ENCODE data around the gene ADAT3.
A peak's percentile ranks its signal among the peaks of the same experiment; 100 is the strongest.

The ADAT3 gene

GRCh38 chr19:1888385-1888784, 16.8 kb upstream of the ADAT3 start:
- Histone ChIP-seq H3K9ac (ENCODE audit: low read length) (no peak overlapping the region), H3K36me3 (ENCODE audit: insufficient read depth, low read length) (no peaks in the 10 kb centered on the region), H3K9me3 (ENCODE audit: low read length) (no peaks in the 10 kb centered on the region), H3K27me3 (ENCODE audit: control insufficient read depth in 1 of 2, insufficient read depth in 2 of 2, low read length in 2 of 2) (no peaks in the 10 kb centered on the region), H3K4me1 (ENCODE audit: insufficient read depth, low read length) (peaks cover 12% of the 10 kb centered on the region), H3K27ac (ENCODE audit: low read depth, low read length) (no peak overlapping the region), H3K4me3 (ENCODE audit: low read depth in 1 of 2, low read length in 2 of 2) (no peak overlapping the region)

- Histone ChIP-seq H3K9ac (ENCODE audit: low read length) (no peak overlapping the region), H3K4me3 (ENCODE audit: low read depth in 1 of 2, low read length in 2 of 2) (no peak overlapping the region), H3K27me3 (ENCODE audit: control insufficient read depth in 1 of 2, insufficient read depth in 2 of 2, low read length in 2 of 2) (no peaks in the 10 kb centered on the region), H3K36me3 (ENCODE audit: insufficient read depth, low read length) (no peaks in the 10 kb centered on the region), H3K4me1 (ENCODE audit: insufficient read depth, low read length) (no peaks in the 10 kb centered on the region), H3K9me3 (ENCODE audit: low read length) (no peaks in the 10 kb centered on the region), H3K27ac (ENCODE audit: low read depth, low read length) (no peak overlapping the region)
Observed at GRCh38 chr19:1889907-1890306, 15.3 kb upstream of the ADAT3 start.

- Histone ChIP-seq H3K27ac (ENCODE audit: low read depth, low read length) (no peak overlapping the region), H3K27me3 (ENCODE audit: control insufficient read depth in 1 of 2, insufficient read depth in 2 of 2, low read length in 2 of 2) (no peaks in the 10 kb centered on the region), H3K9ac (ENCODE audit: low read length) (no peak overlapping the region), H3K4me3 (ENCODE audit: low read depth in 1 of 2, low read length in 2 of 2) (no peak overlapping the region), H3K4me1 (ENCODE audit: insufficient read depth, low read length) (peaks cover 5% of the 10 kb centered on the region), H3K9me3 (ENCODE audit: low read length) (no peaks in the 10 kb centered on the region), H3K36me3 (ENCODE audit: insufficient read depth, low read length) (no peaks in the 10 kb centered on the region)
Observed at GRCh38 chr19:1893791-1894190, 11.4 kb upstream of the ADAT3 start.

- Histone ChIP-seq H3K9me3 (ENCODE audit: low read length) (no peaks in the 10 kb centered on the region), H3K27me3 (ENCODE audit: control insufficient read depth in 1 of 2, insufficient read depth in 2 of 2, low read length in 2 of 2) (no peaks in the 10 kb centered on the region), H3K4me1 (ENCODE audit: insufficient read depth, low read length) (peaks cover 5% of the 10 kb centered on the region), H3K9ac (ENCODE audit: low read length) (no peak overlapping the region), H3K36me3 (ENCODE audit: insufficient read depth, low read length) (no peaks in the 10 kb centered on the region), H3K27ac (ENCODE audit: low read depth, low read length) (no peak overlapping the region), H3K4me3 (ENCODE audit: low read depth in 1 of 2, low read length in 2 of 2) (no peak overlapping the region)
Observed at GRCh38 chr19:1896508-1896907, 8.7 kb upstream of the ADAT3 start.

DNA sequence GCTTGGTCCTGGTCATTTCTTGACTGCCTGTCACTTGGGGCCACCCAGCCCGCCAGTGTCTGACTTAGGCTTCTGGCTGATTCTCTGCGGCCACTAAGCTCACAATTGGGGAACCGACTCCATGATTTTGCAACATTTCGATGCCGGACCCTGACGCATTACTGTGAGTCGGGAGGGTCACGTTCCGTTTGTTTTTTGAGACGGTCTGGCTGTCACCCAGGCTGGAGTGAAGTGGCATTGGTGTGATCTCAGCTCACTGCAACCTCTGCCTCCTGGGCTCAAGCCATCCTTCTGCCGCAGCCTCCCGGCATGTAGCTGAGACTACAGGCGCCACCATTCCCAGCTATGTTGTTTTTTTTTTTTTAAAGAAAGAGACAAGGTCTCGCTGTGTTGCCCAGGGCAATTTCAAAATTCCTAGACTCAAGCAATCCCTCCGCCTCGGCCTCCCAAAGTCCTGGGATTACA, 3.2 kb upstream of the ADAT3 start:
- H3K36me3 ChIP-seq (ENCODE audit: insufficient read depth, low read length) = no peaks in the 10 kb centered on the region
- H3K9me3 ChIP-seq (ENCODE audit: low read length) = no peaks in the 10 kb centered on the region
- no peaks in the 10 kb centered on the region for H3K27me3 ChIP-seq (ENCODE audit: control insufficient read depth in 1 of 2, insufficient read depth in 2 of 2, low read length in 2 of 2)
- peaks cover 10% of the 10 kb centered on the region for H3K4me1 ChIP-seq (ENCODE audit: insufficient read depth, low read length)
- H3K9ac ChIP-seq (ENCODE audit: low read length) = no peak overlapping the region
- no peak overlapping the region for H3K27ac ChIP-seq (ENCODE audit: low read depth, low read length)
- H3K4me3 ChIP-seq (ENCODE audit: low read depth in 1 of 2, low read length in 2 of 2) = no peak overlapping the region

GRCh38 chr19:1902923-1903322, 2.3 kb upstream of the ADAT3 start:
- Histone ChIP-seq H3K27ac (ENCODE audit: low read depth, low read length) (no peak overlapping the region), H3K4me1 (ENCODE audit: insufficient read depth, low read length) (peaks cover 5% of the 10 kb centered on the region)

GRCh38 chr19:1904860-1905109, 414 bp upstream of the ADAT3 start:
- Histone ChIP-seq H3K9ac (ENCODE audit: low read length) (no peak overlapping the region), H3K36me3 (ENCODE audit: insufficient read depth, low read length) (no peaks in the 10 kb centered on the region), H3K4me3 (ENCODE audit: low read depth in 1 of 2, low read length in 2 of 2) (peak overlapping the region in 1 of 2 donors; percentile 29), H3K27ac (ENCODE audit: low read depth, low read length) (no peak overlapping the region), H3K9me3 (ENCODE audit: low read length) (no peaks in the 10 kb centered on the region), H3K27me3 (ENCODE audit: control insufficient read depth in 1 of 2, insufficient read depth in 2 of 2, low read length in 2 of 2) (no peaks in the 10 kb centered on the region), H3K4me1 (ENCODE audit: insufficient read depth, low read length) (peaks cover 5% of the 10 kb centered on the region)

More at GRCh38 chr19:1902923-1903322, 2.3 kb upstream of the ADAT3 start:
- H3K27me3 ChIP-seq (ENCODE audit: control insufficient read depth in 1 of 2, insufficient read depth in 2 of 2, low read length in 2 of 2) = no peaks in the 10 kb centered on the region
- no peak overlapping the region for H3K4me3 ChIP-seq (ENCODE audit: low read depth in 1 of 2, low read length in 2 of 2)
- no peaks in the 10 kb centered on the region for H3K9me3 ChIP-seq (ENCODE audit: low read length)
- H3K9ac ChIP-seq (ENCODE audit: low read length) = no peak overlapping the region
- no peaks in the 10 kb centered on the region for H3K36me3 ChIP-seq (ENCODE audit: insufficient read depth, low read length)

DNA sequence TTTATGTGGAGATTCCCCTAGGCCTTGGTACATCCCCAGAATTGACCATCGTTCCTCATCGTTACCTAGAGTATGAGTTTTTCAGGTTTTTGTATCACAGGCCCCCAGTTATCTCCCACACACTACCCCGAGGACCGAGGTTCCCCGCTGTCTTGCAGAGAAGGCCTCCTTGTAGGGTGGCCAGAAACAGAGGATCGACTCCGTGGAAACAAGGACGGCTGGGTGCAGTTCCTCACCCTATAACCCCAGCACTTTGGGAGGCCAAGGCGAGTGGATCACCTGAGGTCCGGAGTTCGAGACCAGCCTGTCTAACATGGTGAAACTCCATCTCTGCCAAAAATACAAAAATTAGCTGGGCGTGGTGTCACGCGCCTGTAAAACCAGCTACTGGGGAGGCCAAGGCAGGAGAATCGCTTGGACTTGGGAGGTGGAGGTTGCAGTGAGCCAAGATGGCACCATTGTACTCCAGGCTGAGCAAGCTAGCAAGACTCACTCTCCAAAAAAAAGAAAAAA, 720 bp downstream of the ADAT3 start:
- peak overlapping the region; percentile 65 for H3K27ac ChIP-seq (ENCODE audit: low read depth, low read length)

DNA sequence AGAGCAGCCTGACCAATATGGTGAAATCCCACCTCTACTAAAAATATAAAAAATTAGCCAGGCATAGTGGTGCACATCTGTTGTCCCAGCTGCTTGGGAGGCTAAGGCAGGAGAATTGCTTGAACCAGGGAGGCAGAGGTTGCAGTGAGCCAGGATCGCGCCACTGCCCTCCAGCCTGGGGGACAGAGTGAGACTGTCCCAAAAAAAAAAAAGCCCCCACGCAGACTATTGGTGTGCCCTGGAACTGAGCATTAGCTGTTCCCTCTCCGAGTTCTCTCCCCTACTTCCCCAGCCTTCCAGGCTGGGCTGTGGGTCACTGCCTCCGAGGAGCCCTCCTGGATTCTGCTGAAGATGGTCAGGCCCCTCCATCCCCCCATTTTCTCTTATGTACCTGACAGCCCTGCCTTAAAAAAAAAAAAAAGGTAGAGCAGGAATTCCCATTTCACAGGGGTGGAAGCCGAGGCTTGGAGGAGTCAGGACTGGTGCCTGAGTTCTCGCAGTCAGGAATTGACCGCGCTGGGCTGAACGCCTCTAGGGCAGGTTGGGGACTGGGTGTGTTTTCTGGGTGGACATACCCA, 1.9 kb downstream of the ADAT3 start:
- no peaks in the 10 kb centered on the region for H3K36me3 ChIP-seq (ENCODE audit: insufficient read depth, low read length)
- H3K27me3 ChIP-seq (ENCODE audit: control insufficient read depth in 1 of 2, insufficient read depth in 2 of 2, low read length in 2 of 2) = no peaks in the 10 kb centered on the region
- peaks cover 5% of the 10 kb centered on the region for H3K4me1 ChIP-seq (ENCODE audit: insufficient read depth, low read length)
- no peak overlapping the region for H3K9ac ChIP-seq (ENCODE audit: low read length)
- H3K4me3 ChIP-seq (ENCODE audit: low read depth in 1 of 2, low read length in 2 of 2) = no peak overlapping the region
- H3K9me3 ChIP-seq (ENCODE audit: low read length) = no peaks in the 10 kb centered on the region
- H3K27ac ChIP-seq (ENCODE audit: low read depth, low read length) = no peak overlapping the region

More for the DNA sequence above, 720 bp downstream of the ADAT3 start:
- Histone ChIP-seq H3K4me3 (ENCODE audit: low read depth in 1 of 2, low read length in 2 of 2) (peak overlapping the region; percentile 45 to 83), H3K27me3 (ENCODE audit: control insufficient read depth in 1 of 2, insufficient read depth in 2 of 2, low read length in 2 of 2) (no peaks in the 10 kb centered on the region), H3K36me3 (ENCODE audit: insufficient read depth, low read length) (no peaks in the 10 kb centered on the region), H3K9me3 (ENCODE audit: low read length) (no peaks in the 10 kb centered on the region), H3K4me1 (ENCODE audit: insufficient read depth, low read length) (peaks cover 5% of the 10 kb centered on the region), H3K9ac (ENCODE audit: low read length) (no peak overlapping the region)

DNA sequence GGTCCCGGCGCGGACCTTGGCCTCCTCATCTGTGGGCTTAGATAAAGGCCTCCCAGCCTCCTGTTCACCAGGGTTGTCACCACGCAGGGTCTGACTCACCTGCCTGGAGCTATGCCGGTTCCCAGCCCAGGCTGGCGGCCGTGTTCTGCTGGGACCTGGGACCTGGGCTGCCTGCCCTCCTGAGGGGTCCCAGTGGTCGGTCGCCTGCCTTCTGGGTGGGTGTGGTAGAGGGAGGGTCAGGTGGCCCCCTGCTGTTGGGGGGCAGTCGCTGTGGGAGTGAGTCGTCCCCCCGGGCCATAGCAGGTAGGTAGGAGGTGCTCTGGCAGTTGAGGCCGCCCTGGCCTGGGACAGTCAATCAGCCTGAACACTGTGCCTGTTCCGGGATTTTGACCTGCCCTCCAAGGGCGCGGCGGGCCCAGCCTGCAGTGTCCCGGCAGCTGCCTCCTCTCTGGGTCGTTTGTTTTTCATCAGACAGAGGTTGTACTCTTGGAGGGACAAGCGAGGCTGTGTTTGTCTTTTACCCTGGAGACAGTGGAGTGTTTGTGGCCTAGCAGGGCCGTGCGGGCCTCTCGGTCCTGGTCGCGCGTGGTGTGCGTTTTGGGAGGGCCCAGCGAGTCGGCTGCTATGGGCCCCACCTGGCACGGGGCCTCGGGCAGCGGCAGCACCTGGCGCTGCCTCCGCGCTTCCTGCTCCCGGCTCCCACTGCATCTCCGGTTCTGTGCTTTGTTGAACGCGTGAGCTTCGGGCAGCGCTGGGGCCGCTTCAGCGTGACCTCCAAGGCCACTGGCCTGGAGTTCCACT, 2.6 kb downstream of the ADAT3 start:
- H3K27ac ChIP-seq (ENCODE audit: low read depth, low read length) = no peak overlapping the region
- H3K36me3 ChIP-seq (ENCODE audit: insufficient read depth, low read length) = no peaks in the 10 kb centered on the region
- H3K9ac ChIP-seq (ENCODE audit: low read length) = no peak overlapping the region
- H3K27me3 ChIP-seq (ENCODE audit: control insufficient read depth in 1 of 2, insufficient read depth in 2 of 2, low read length in 2 of 2) = no peaks in the 10 kb centered on the region
- peaks cover 5% of the 10 kb centered on the region for H3K4me1 ChIP-seq (ENCODE audit: insufficient read depth, low read length)
- H3K9me3 ChIP-seq (ENCODE audit: low read length) = no peaks in the 10 kb centered on the region
- H3K4me3 ChIP-seq (ENCODE audit: low read depth in 1 of 2, low read length in 2 of 2) = no peak overlapping the region

GRCh38 chr19:1908364-1908678, 3.1 kb downstream of the ADAT3 start:
- no peaks in the 10 kb centered on the region for H3K9me3 ChIP-seq (ENCODE audit: low read length)
- no peak overlapping the region for H3K27ac ChIP-seq (ENCODE audit: low read depth, low read length)
- no peak overlapping the region for H3K4me3 ChIP-seq (ENCODE audit: low read depth in 1 of 2, low read length in 2 of 2)
- peaks cover 5% of the 10 kb centered on the region for H3K4me1 ChIP-seq (ENCODE audit: insufficient read depth, low read length)
- no peaks in the 10 kb centered on the region for H3K27me3 ChIP-seq (ENCODE audit: control insufficient read depth in 1 of 2, insufficient read depth in 2 of 2, low read length in 2 of 2)
- no peak overlapping the region for H3K9ac ChIP-seq (ENCODE audit: low read length)
- peaks cover 4% of the 10 kb centered on the region for H3K36me3 ChIP-seq (ENCODE audit: insufficient read depth, low read length)

GRCh38 chr19:1909761-1910080, 4.5 kb downstream of the ADAT3 start:
- Histone ChIP-seq H3K9ac (ENCODE audit: low read length) (no peak overlapping the region), H3K27ac (ENCODE audit: low read depth, low read length) (no peak overlapping the region), H3K9me3 (ENCODE audit: low read length) (no peaks in the 10 kb centered on the region), H3K4me1 (ENCODE audit: insufficient read depth, low read length) (peaks cover 5% of the 10 kb centered on the region), H3K27me3 (ENCODE audit: control insufficient read depth in 1 of 2, insufficient read depth in 2 of 2, low read length in 2 of 2) (no peaks in the 10 kb centered on the region), H3K36me3 (ENCODE audit: insufficient read depth, low read length) (peaks cover 4% of the 10 kb centered on the region), H3K4me3 (ENCODE audit: low read depth in 1 of 2, low read length in 2 of 2) (no peak overlapping the region)
